ENCODE results near the gene TM7SF2.

Gene TM7SF2

GRCh38 chr11:65129649-65130441, 18.2 kb downstream of the TM7SF2 start:
- H3K4me3 ChIP-seq (ENCODE audit: low read depth, low read length): no peak overlapping the region
- TF ChIP-seq MYC (IDR thresholded peaks at IDR 0.05; ENCODE audit: low read depth, low read length) (no peak), POLR2A (IDR thresholded peaks at IDR 0.05; ENCODE audit: extremely low read depth, insufficient read length) (no peak)
- peak; percentile 4 for DNase-seq (ENCODE audit: low read depth)

GRCh38 chr11:65130631-65131416, 19.2 kb downstream of the TM7SF2 start:
- TF ChIP-seq MYC (IDR thresholded peaks at IDR 0.05; ENCODE audit: low read depth, low read length) (no peak), CTCF (IDR thresholded peaks at IDR 0.05; ENCODE audit: low read depth, low read length) (no peak), POLR2A (IDR thresholded peaks at IDR 0.05; ENCODE audit: extremely low read depth, insufficient read length) (no peak), MAX (IDR thresholded peaks at IDR 0.05; ENCODE audit: low read depth, low read length) (no peak)
- peak; percentile 7 for DNase-seq (ENCODE audit: low read depth)
- H3K4me3 ChIP-seq (ENCODE audit: low read depth, low read length): no peak overlapping the region

GRCh38 chr11:65131417-65131776, 19.7 kb downstream of the TM7SF2 start:
- no peak overlapping the region for H3K4me3 ChIP-seq (ENCODE audit: low read depth, low read length)
- TF ChIP-seq POLR2A (IDR thresholded peaks at IDR 0.05; ENCODE audit: extremely low read depth, insufficient read length) (no peak), MYC (IDR thresholded peaks at IDR 0.05; ENCODE audit: low read depth, low read length) (no peak), MAX (IDR thresholded peaks at IDR 0.05; ENCODE audit: low read depth, low read length) (no peak), CTCF (IDR thresholded peaks at IDR 0.05; ENCODE audit: low read depth, low read length) (no peak)
- no peak for DNase-seq (ENCODE audit: low read depth)

GRCh38 chr11:65131895-65132237, 20.2 kb downstream of the TM7SF2 start:
- TF ChIP-seq CTCF (IDR thresholded peaks at IDR 0.05; ENCODE audit: low read depth, low read length) (no peak), POLR2A (IDR thresholded peaks at IDR 0.05; ENCODE audit: extremely low read depth, insufficient read length) (no peak), MYC (IDR thresholded peaks at IDR 0.05; ENCODE audit: low read depth, low read length) (no peak), MAX (IDR thresholded peaks at IDR 0.05; ENCODE audit: low read depth, low read length) (no peak)
- no peak for DNase-seq (ENCODE audit: low read depth)
- H3K4me3 ChIP-seq (ENCODE audit: low read depth, low read length): no peak overlapping the region

- peak overlapping the region; percentile 86 for H3K4me3 ChIP-seq (ENCODE audit: low read depth, low read length)
- no peak for TF ChIP-seq CTCF (IDR thresholded peaks at IDR 0.05; ENCODE audit: low read depth, low read length)
- DNase-seq (ENCODE audit: low read depth): peak; percentile 6
These were observed 20.7 kb downstream of the TM7SF2 start for GRCh38 chr11:65132238-65132987.

- peak; percentile 62 for DNase-seq (ENCODE audit: low read depth)
- no peak for TF ChIP-seq POLR2A (IDR thresholded peaks at IDR 0.05; ENCODE audit: extremely low read depth, insufficient read length)
- TF ChIP-seq MAX (IDR thresholded peaks at IDR 0.05; ENCODE audit: low read depth, low read length): no peak
- TF ChIP-seq CTCF (IDR thresholded peaks at IDR 0.05; ENCODE audit: low read depth, low read length): no peak
- TF ChIP-seq MYC (IDR thresholded peaks at IDR 0.05; ENCODE audit: low read depth, low read length): no peak
- H3K4me3 ChIP-seq (ENCODE audit: low read depth, low read length): peak overlapping the region; percentile 86
These were observed 21.5 kb downstream of the TM7SF2 start for GRCh38 chr11:65132988-65133700.
